ENCODE results near the gene FOXO6.

GRCh38 chr1:41329662-41330587, 31.3 kb upstream of the FOXO6 start:
- TF ChIP-seq GATA2 (IDR thresholded peaks at IDR 0.05; ENCODE audit: low read depth, low read length): no peak
- TF ChIP-seq GATA3 (IDR thresholded peaks at IDR 0.05; ENCODE audit: low read depth, low read length): no peak

Measured in SH-SY5Y (cell line).